Esophagus mucosa (tissue), 1 donor: ENCODE data around the gene HIPK4. TPM values are rescaled to one million over a fixed set of nuclear protein-coding genes. Genes with fewer than 3 reads are reported as not detected.
"Not testable (repeated sequence)": the region's sequence is repeated elsewhere in the genome, so short reads cannot be mapped to it uniquely, and the experiment has no call there.

Experiments used
- ATAC-seq: fragments of 200-7000 bp; cut with Tn5 transposase; one replicate; pipeline ENCODE4 v1.9.1; 2020
- total RNA-seq: library from RNA; stranded (reverse); gene quantifications from one replicate; pipeline ENCODE4 v1.2.4, GENCODE V29; 2023
- donor health status: DM: yes; HTN: yes; CAD: no.

Gene HIPK4
- total RNA-seq, 1 donor from 2014 or later, result not detected

GRCh38 chr19:40392894-40393517 is 3.0 kb upstream of the HIPK4 start:
- ATAC-seq, result peak; percentile 83

GRCh38 chr19:40392123-40392522 is 2.1 kb upstream of the HIPK4 start:
- no peak for ATAC-seq

- ATAC-seq, result no peak
Observed at GRCh38 chr19:40389404-40390083, 437 bp downstream of the HIPK4 start.

DNA sequence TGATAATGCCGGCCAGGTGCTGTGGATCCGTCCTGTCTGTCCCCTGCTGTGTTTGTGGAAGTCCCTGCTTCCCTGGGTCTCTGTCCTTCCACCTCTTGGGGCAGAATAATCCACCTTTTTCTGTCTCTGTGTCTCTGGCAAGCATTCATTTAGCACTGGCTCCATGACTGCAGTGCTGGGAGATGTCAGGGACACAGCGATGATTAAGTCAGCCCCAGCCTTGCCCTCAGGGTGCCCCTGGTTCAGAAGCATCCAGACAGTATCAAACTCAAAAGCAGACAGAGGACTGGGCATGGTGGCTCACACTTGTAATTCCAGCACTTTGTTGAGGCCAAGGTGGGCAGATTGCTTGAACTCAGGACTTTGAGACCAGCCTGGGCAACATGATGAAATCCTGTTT is 1.5 kb downstream of the HIPK4 start:
- ATAC-seq, result no peak

- no peak for ATAC-seq
Observed at GRCh38 chr19:40387155-40387554, 2.8 kb downstream of the HIPK4 start.

GRCh38 chr19:40383668-40384248 is 6.2 kb downstream of the HIPK4 start:
- no peak for ATAC-seq

DNA sequence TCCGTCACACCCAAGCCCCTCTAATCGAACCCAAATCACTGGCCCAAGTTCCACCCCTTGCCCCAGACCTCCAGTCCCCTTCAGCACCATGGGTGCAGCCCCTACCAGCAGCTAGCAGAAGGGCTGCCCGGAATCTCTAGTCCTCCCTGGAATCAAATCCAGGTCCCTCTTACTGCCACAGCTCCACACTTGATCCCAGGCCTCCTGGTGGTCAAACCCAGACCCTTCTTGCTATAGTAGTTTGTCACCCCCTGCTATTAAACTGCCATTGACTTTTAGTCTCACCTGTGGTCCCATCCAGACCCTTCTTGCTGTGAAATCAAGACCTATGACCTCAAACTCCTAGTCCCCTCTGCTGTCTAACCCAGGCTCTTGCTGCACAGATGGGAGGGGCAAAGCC is 8.7 kb downstream of the HIPK4 start:
- no peak for ATAC-seq

DNA sequence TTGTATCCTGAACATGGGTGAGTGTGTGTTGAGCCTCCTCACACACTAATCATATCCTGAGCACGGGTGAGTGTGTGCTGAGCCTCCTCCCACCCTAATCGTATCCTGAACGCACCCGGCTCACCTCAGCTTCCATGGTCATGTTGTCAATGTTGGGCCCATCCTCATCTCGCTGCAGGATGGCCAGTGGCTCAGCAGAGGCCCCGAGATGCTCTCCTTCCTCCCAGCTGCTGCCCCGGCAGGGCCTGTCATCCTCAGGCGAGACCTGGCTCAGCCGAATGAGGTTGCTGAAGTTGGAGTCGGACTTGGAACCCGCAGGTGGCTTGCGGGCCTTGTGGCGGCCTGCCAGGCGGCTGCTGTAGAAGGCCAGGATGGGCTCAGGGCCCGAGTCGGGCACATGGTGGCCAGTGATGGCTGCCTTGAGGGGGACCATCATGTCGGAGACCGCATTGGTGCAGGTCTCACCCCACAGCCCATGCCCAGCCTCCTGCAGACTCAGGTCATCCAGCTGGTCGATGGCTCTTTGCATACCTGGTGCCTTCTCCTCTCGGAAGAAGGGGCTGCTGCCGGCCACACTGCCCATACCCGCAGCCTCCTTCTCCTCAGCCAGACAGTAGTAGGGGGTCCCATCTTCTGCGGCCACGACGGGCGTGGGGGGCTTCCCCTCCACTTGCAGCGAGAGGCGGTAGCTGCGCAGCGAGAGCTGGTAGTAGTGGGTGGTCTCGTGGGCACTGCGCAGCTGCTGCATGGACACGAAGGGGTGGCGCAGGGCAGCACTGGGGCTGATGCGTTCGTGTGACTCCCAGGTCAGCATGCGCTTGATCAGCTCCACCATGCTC is 9.6 kb downstream of the HIPK4 start:
- ATAC-seq, result no peak

GRCh38 chr19:40379446-40380198 is 10.4 kb downstream of the HIPK4 start:
- ATAC-seq, result no peak

DNA sequence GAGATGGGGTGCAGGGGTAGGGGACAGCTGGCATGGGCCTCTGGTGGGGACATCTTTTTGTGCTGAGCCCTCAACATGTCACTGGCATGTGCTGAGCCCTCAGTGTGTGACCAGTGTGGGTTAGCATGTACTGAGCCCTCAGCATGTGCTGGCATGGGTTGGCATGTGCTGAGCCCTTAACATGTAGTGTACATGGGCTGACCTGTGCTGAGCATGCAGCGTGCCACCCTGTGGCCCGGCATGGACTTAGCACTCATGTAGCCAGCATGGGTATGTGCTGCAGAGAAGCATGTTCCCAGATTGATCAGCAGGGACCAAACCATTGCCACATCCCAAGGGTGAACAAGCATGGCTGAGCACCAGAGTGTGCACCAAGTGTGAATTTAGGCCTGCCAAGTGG is 11.5 kb downstream of the HIPK4 start:
- peak; percentile 5 for ATAC-seq

DNA sequence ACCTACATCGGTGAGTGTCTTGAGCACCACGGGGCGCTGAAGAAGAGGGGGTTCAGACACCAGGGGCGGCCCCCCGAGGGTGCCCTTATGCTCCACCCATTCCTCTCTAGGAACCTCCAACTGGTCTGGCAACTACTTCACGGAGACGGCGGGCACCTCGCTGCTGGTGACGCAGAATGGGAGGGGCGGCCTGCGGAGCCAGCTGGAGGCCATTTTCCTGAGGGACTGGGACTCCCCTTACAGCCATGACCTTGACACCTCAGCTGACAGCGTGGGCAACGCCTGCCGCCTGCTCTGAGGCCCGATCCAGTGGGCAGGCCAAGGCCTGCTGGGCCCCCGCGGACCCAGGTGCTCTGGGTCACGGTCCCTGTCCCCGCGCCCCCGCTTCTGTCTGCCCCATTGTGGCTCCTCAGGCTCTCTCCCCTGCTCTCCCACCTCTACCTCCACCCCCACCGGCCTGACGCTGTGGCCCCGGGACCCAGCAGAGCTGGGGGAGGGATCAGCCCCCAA is 12.1 kb downstream of the HIPK4 start:
- no peak for ATAC-seq

- no peak for ATAC-seq
Observed at GRCh38 chr19:40376286-40376862, 13.6 kb downstream of the HIPK4 start.

GRCh38 chr19:40374084-40374483 is 15.9 kb downstream of the HIPK4 start:
- ATAC-seq, result no peak

DNA sequence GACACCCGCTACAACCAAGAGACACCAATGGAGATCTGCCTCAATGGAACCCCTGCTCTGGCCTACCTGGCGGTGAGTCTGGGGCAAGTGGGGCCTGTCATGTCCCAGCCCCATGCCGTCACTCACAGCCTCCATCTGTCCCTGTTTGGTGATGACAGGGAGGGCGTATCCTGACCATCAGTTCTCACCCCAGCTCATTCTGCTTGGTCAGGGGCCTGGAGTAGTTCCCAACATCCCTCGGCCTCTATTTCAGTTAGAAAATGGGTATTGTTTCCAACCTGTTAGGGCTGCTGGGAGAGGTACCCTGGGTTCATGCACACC is 18.2 kb downstream of the HIPK4 start:
- ATAC-seq, result no peak

- ATAC-seq, result no peak
Observed at GRCh38 chr19:40370997-40371801, 18.8 kb downstream of the HIPK4 start.

- not testable (repeated sequence) for ATAC-seq
Observed at GRCh38 chr19:40370253-40370652, 19.7 kb downstream of the HIPK4 start.

- no peak for ATAC-seq
Observed at GRCh38 chr19:40369797-40370196, 20.2 kb downstream of the HIPK4 start.

- no peak for ATAC-seq
Observed at GRCh38 chr19:40367577-40368434, 22.2 kb downstream of the HIPK4 start.

GRCh38 chr19:40366697-40367561 is 23.1 kb downstream of the HIPK4 start:
- no peak for ATAC-seq
